GM18526 (cell line): ENCODE data around the gene SERPINB4.

Experiments
- POLR2A ChIP-seq: IDR thresholded peaks from 3 replicates; pipeline ENCODE4 v1.6.1; 2011; ENCODE audit not compliant: insufficient read length; ENCODE audit errors: extremely low read depth

Gene SERPINB4

DNA sequence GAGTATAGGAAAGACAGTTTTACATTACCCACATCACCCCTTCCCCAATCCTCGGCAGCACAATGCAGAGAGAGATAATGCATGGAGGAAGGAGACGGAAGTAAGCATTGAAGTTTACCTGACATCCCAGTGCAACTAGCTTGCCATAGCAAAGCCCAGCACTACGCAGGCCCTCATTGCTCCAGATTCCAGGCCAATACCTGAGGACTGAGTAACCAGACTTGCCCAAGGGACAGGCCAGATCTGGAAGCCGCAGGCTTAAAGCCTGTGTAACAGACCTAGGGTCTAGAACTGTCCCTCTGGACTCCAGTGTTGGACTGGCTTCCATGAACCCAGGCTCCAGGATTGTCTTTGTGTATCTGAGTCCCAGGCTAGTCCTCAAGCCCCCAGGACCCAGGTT, 17.6 kb downstream of the SERPINB4 start:
- no peak for TF ChIP-seq POLR2A

- no peak for TF ChIP-seq POLR2A
Observed at GRCh38 chr18:63624863-63625262, 19.2 kb downstream of the SERPINB4 start.

DNA sequence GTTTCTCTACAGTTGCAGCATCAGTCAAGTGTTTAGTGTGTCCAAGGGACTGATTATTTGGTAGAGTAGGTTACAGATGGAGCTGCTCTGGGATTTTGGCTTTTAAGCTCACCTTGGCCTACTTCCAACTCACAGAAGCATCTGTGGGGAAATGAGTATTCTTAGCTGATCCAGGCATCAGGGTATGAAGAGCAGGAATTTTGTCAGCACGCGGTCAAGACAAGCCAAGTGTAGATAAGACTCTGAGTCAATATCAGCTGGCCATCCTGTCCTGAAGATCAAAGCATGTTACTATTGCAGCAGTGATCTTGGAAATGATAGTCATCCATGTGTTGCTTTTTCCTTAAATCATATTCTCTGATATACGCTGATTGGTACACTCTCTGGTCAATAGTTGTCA, 24.4 kb downstream of the SERPINB4 start:
- no peak for TF ChIP-seq POLR2A

DNA sequence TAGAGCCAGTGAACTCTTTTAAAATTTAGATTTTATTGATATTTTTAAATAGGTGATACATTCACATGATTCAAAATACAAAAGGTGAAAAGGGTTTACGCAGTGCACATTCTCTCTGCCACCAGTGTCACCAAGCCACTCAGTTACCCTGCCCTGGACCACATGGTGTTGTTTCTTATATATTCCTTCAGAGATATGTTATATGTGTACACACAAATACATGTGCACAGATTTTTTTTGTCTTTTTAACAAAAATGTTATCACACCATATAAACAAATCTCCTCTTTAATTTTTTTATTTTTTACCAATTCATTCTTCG, 26.2 kb downstream of the SERPINB4 start:
- TF ChIP-seq POLR2A, result no peak

- TF ChIP-seq POLR2A, result no peak
Observed at GRCh38 chr18:63617049-63617914, 26.8 kb downstream of the SERPINB4 start.

- no peak for TF ChIP-seq POLR2A
Observed at GRCh38 chr18:63613420-63613819, 30.6 kb downstream of the SERPINB4 start.

DNA sequence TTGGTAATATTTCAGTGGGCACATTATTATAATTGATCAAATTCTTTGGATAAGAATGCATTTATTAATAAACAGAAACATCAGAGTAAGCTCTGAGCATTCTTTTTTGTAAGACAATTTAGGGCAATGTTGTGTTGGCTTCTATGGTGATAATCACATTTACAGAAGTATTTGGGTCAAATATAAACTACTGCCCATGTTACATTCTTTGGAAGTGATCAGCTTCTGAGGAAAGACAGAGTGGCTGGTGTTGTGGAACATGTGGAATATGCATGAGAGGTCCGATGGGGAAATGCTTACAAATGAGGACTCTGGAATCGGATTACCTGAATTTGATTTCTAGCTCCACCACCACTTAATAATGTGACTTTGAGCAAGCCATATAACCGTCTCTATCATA, 37.5 kb downstream of the SERPINB4 start:
- TF ChIP-seq POLR2A, result no peak

- TF ChIP-seq POLR2A, result no peak
Observed at GRCh38 chr18:63604791-63605567, 39.1 kb downstream of the SERPINB4 start.

DNA sequence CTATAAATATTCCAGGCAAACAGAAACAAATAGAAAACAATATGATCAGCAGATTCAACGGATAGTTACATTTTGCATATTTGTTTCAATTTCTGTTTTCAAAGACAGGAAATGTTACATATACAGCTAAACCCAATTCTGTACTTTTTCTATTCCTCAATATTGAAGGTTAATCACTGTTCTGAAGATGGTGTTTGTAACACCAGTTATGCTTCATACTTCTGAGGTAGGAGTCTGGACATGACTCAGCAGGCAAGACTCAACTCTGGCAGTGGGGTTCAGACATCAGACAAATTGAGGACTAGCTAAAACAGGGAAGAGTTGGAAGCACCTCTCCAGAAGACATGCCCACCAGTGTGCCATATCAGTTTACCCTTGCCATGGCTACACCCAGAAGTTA, 40.3 kb downstream of the SERPINB4 start:
- no peak for TF ChIP-seq POLR2A

GRCh38 chr18:63603355-63603754, 40.7 kb downstream of the SERPINB4 start:
- TF ChIP-seq POLR2A, result no peak

DNA sequence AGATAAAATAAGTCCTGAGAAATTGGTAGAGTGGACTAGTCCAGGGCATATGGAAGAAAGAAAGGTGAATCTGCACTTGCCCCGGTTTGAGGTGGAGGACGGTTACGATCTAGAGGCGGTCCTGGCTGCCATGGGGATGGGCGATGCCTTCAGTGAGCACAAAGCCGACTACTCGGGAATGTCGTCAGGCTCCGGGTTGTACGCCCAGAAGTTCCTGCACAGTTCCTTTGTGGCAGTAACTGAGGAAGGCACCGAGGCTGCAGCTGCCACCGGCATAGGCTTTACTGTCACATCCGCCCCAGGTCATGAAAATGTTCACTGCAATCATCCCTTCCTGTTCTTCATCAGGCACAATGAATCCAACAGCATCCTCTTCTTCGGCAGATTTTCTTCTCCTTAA, 47.1 kb downstream of the SERPINB4 start:
- TF ChIP-seq POLR2A, result no peak

GRCh38 chr18:63592471-63592870, 51.6 kb downstream of the SERPINB4 start:
- no peak for TF ChIP-seq POLR2A

GRCh38 chr18:63591725-63592124, 52.3 kb downstream of the SERPINB4 start:
- TF ChIP-seq POLR2A, result no peak

- TF ChIP-seq POLR2A, result no peak
Observed at GRCh38 chr18:63590966-63591695, 52.9 kb downstream of the SERPINB4 start.

DNA sequence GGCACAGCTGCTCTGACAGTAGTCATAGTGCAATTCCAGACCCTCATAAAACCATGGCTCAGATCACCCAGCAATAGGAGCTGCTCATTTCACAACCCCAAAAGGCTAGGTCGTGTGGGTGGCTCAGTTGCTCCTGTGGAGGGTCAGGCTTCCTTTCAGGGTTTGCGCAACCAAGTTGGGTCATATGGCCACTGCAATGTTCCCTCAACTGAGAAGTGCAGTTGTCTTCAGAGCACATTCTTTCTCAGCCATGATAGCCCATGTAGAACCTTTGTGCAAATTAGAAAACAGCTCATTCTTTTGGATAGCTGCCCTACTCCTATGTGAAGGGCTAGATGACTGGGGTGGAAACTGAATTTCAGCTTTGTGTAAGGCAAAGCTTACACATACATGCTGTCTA, 53.7 kb downstream of the SERPINB4 start:
- no peak for TF ChIP-seq POLR2A

DNA sequence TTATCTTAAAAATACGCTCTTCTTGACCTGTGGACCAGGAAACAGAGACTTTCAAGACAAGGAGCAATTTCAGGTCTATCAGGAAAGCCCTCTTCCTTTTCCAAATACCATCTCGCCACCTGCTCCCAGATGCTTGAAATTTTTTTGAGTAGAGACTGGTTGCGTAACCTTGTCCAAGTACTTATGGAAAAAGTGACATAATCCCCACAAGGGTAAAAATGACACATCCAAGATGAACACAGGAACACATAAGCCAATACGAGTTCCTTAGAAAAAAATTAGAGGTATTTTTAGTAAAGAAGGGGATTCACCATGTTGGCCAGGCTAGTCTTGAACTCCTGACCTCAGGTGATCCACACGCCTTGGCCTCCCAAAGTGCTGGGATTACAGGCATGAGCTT, 55.1 kb downstream of the SERPINB4 start:
- no peak for TF ChIP-seq POLR2A
